CD8-positive, alpha-beta memory T cell (primary cell): ENCODE results near the gene MACROD2. TPM values are rescaled to one million over a fixed set of nuclear protein-coding genes. Genes with fewer than 3 reads are reported as not detected.

ENCODE experiments used
- CTCF ChIA-PET: fragments of 350-600 bp; sonication (Branson Sonifier 250); formaldehyde crosslinking; loops from one replicate; lab custom pipeline; 2021; ENCODE audit warnings: antibody characterized with exemption; lab: Charles Lee
- POLR2A ChIA-PET: fragments of 350-600 bp; sonication (Branson Sonifier 250); formaldehyde crosslinking; loops from one replicate; lab custom pipeline; 2021; ENCODE audit warnings: antibody characterized with exemption; lab: Charles Lee
- DNase-seq, 5 donors: peaks; one replicate each; pipeline versions ENCODE4 v3.0.0 to v3.0.0-alpha.2; 2020 to 2022; ENCODE audit warnings: mixed read lengths in 1 of 5
- H3K27ac ChIP-seq: one replicate; pipeline ENCODE4 v1.7.0; 2013; ENCODE audit warnings: low read depth, mild to moderate bottlenecking, low read length, moderate library complexity
- H3K27me3 ChIP-seq: 2 replicates; pipeline ENCODE4 v1.7.0; 2013; ENCODE audit warnings: low read length, mild to moderate bottlenecking; ENCODE audit not compliant: insufficient read depth, poor library complexity, severe bottlenecking
- H3K36me3 ChIP-seq: 2 replicates; pipeline ENCODE4 v1.7.0; 2013; ENCODE audit warnings: mild to moderate bottlenecking, low read length, moderate library complexity; ENCODE audit not compliant: insufficient read depth
- H3K4me1 ChIP-seq: 2 replicates; pipeline ENCODE4 v1.7.0; 2013; ENCODE audit warnings: mild to moderate bottlenecking, low read length, moderate library complexity; ENCODE audit not compliant: insufficient read depth
- H3K4me3 ChIP-seq: 2 replicates; pipeline ENCODE4 v1.7.0; 2013; ENCODE audit warnings: mild to moderate bottlenecking, low read length
- H3K9me3 ChIP-seq: 2 replicates; pipeline ENCODE4 v1.7.0; 2013; ENCODE audit warnings: mild to moderate bottlenecking, low read length
- H3K27ac Mint-ChIP-seq, 8 donors: one replicate each; pipeline ENCODE4 v1.8.0; 2020 to 2021; ENCODE audit warnings: mixed read lengths in 8 of 8, mild to moderate bottlenecking in 6 of 8, inconsistent platforms in 3 of 8, moderate library complexity in 3 of 8
- H3K27me3 Mint-ChIP-seq, 2 donors: one replicate each; pipeline ENCODE4 v1.8.0; 2020 to 2021; ENCODE audit warnings: mixed read lengths in 2 of 2, mild to moderate bottlenecking in 1 of 2, moderate library complexity in 1 of 2
- H3K36me3 Mint-ChIP-seq, 3 donors: one replicate each; pipeline ENCODE4 v1.8.0; 2020 to 2021; ENCODE audit warnings: mixed read lengths in 3 of 3, inconsistent platforms in 1 of 3, mild to moderate bottlenecking in 1 of 3
- H3K4me1 Mint-ChIP-seq, 3 donors: one replicate each; pipeline ENCODE4 v1.8.0; 2020 to 2021; ENCODE audit warnings: mixed read lengths in 3 of 3, inconsistent platforms in 1 of 3, mild to moderate bottlenecking in 1 of 3
- H3K4me3 Mint-ChIP-seq, 7 donors: one replicate each; pipeline ENCODE4 v1.8.0; 2020 to 2021; ENCODE audit warnings: mixed read lengths in 7 of 7, mild to moderate bottlenecking in 6 of 7, moderate library complexity in 4 of 7, inconsistent platforms in 2 of 7
- H3K9me3 Mint-ChIP-seq, 5 donors: one replicate each; pipeline ENCODE4 v1.8.0; 2020 to 2022; ENCODE audit warnings: mixed read lengths in 5 of 5, mild to moderate bottlenecking in 3 of 5, moderate library complexity in 2 of 5, inconsistent platforms in 1 of 5
- polyA plus RNA-seq: library from polyadenylated mRNA; unstranded; fragments of 300-500 nt; fragmentation: Illumina TruSeq; gene quantifications from one replicate; pipeline ENCODE4 v1.2.3, GENCODE V29; 2021
- total RNA-seq, 2 experiments: library from RNA; stranded (reverse); gene quantifications; one replicate each; pipeline ENCODE4 v1.2.3, GENCODE V29; 2021

MACROD2 gene
- total and polyA plus RNA-seq, 3 experiments from 2014 or later, result not detected

GRCh38 chr20:15658295-15658694 is 1663.0 kb downstream of the MACROD2 start:
- DNase-seq, result no peak
- Histone ChIP-seq H3K4me3 (no peak overlapping the region), H3K27ac (no peak overlapping the region), H3K9me3 (no peaks in the 10 kb centered on the region), H3K36me3 (no peaks in the 10 kb centered on the region), H3K4me1 (no peaks in the 10 kb centered on the region), H3K27me3 (no peaks in the 10 kb centered on the region)
- Mint-ChIP-seq H3K36me3 (peaks cover 0 to 3% (median 0%) of the 10 kb centered on the region in 3 donors), H3K4me1 (no peaks in the 10 kb centered on the region), H3K27me3 (no peaks in the 10 kb centered on the region), H3K4me3 (no peak overlapping the region), H3K27ac (no peak overlapping the region), H3K9me3 (peaks cover 0 to 7% (median 5%) of the 10 kb centered on the region in 5 donors)
- CTCF ChIA-PET, result no interaction called here
- POLR2A ChIA-PET, result no interaction called here

- Histone ChIP-seq H3K27me3 (no peaks in the 10 kb centered on the region), H3K4me3 (no peak overlapping the region), H3K4me1 (no peaks in the 10 kb centered on the region), H3K9me3 (no peaks in the 10 kb centered on the region), H3K27ac (no peak overlapping the region), H3K36me3 (no peaks in the 10 kb centered on the region)
- H3K27me3 Mint-ChIP-seq, result no peaks in the 10 kb centered on the region
- H3K4me1 Mint-ChIP-seq, result no peaks in the 10 kb centered on the region
- DNase-seq, result no peak
- H3K4me3 Mint-ChIP-seq, result no peak overlapping the region
- CTCF ChIA-PET, result no interaction called here
- POLR2A ChIA-PET, result no interaction called here
- no peak overlapping the region for H3K27ac Mint-ChIP-seq
- peaks cover 3 to 19% (median 8%) of the 10 kb centered on the region in 5 donors for H3K9me3 Mint-ChIP-seq
- no peaks in the 10 kb centered on the region for H3K36me3 Mint-ChIP-seq
These were observed 1677.9 kb downstream of the MACROD2 start for GRCh38 chr20:15673206-15673605.

DNA sequence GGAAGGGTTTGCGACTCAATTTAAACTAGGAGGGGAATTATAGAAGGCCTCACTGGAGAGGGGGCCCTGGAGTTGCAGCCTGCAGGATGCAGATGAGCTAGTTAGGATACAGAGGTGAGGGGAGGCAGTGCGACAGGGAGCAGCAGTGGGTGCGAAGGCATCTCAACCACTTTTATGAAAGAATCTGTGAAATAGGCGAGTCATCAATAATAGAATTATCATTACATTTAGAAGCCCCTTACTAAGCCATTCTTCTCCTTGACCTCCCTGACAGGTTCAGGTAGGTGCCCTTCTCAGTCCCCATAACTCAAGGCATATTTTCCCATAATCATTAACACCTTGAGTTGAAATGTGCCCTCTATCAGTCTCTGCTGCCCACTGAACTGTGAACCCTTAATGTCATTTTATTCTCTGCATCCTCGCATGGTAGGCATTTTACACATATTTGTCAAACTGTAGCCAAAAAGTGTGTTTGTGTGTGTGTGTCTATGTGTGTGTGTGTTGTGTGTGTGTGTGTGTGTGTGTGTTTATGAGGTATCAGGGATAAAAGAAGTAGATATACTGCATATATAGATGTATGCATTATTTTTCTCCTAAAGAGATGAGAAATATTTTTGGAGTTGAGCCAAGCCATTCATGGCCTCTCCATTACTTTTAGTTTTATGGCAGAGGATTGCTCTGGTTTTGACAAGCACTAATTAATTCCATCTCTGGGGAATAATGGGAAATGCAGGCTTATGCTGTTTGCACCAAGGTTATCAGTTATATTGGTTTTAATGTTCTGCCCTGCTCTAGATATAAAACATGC is 1679.1 kb downstream of the MACROD2 start:
- Mint-ChIP-seq H3K4me3 (no peak overlapping the region), H3K36me3 (no peaks in the 10 kb centered on the region), H3K4me1 (no peaks in the 10 kb centered on the region), H3K27me3 (no peaks in the 10 kb centered on the region), H3K9me3 (peaks cover 3 to 19% (median 5%) of the 10 kb centered on the region in 5 donors), H3K27ac (no peak overlapping the region)
- no peak overlapping the region for H3K27ac ChIP-seq
- no peaks in the 10 kb centered on the region for H3K27me3 ChIP-seq
- CTCF ChIA-PET, result no interaction called here
- POLR2A ChIA-PET, result no interaction called here
- H3K4me1 ChIP-seq, result no peaks in the 10 kb centered on the region
- no peaks in the 10 kb centered on the region for H3K36me3 ChIP-seq
- no peak for DNase-seq
- H3K9me3 ChIP-seq, result no peaks in the 10 kb centered on the region
- H3K4me3 ChIP-seq, result no peak overlapping the region

DNA sequence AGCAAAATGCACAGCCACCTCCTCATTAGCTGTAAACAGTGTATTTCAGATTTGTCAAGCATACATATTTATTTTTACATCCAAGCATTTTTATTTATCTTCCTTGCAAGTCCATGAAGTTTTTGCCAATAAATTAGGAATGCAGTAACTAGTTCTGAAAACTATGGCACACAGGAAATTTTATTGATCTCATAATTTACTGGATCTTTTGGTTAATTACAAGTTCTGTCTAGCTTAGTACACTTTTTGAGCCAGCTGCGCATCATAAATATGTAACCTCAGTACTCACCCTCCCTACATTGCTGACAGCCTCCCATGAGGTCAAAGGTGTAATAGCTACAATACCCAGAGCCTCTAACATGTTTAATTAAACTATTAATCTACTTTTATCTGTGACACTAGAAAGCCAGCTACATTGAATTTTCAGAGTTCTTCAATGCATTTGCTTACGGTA is 1679.8 kb downstream of the MACROD2 start:
- Mint-ChIP-seq H3K9me3 (peaks cover 3 to 19% (median 3%) of the 10 kb centered on the region in 5 donors), H3K27ac (no peak overlapping the region), H3K27me3 (no peaks in the 10 kb centered on the region), H3K4me1 (no peaks in the 10 kb centered on the region), H3K4me3 (no peak overlapping the region), H3K36me3 (no peaks in the 10 kb centered on the region)
- H3K4me3 ChIP-seq, result no peak overlapping the region
- H3K4me1 ChIP-seq, result no peaks in the 10 kb centered on the region
- DNase-seq, result no peak
- no peaks in the 10 kb centered on the region for H3K27me3 ChIP-seq
- ChIA-PET POLR2A (no interaction called here), CTCF (no interaction called here)
- H3K9me3 ChIP-seq, result no peaks in the 10 kb centered on the region
- H3K36me3 ChIP-seq, result no peaks in the 10 kb centered on the region
- H3K27ac ChIP-seq, result no peak overlapping the region

GRCh38 chr20:15675813-15676484 is 1680.6 kb downstream of the MACROD2 start:
- Histone ChIP-seq H3K27me3 (no peaks in the 10 kb centered on the region), H3K4me1 (no peaks in the 10 kb centered on the region), H3K4me3 (no peak overlapping the region), H3K36me3 (no peaks in the 10 kb centered on the region), H3K9me3 (no peaks in the 10 kb centered on the region), H3K27ac (no peak overlapping the region)
- ChIA-PET CTCF (no interaction called here), POLR2A (no interaction called here)
- Mint-ChIP-seq H3K9me3 (peaks cover 3 to 17% (median 10%) of the 10 kb centered on the region in 5 donors), H3K27ac (no peak overlapping the region), H3K4me3 (no peak overlapping the region), H3K27me3 (no peaks in the 10 kb centered on the region), H3K36me3 (no peaks in the 10 kb centered on the region), H3K4me1 (no peaks in the 10 kb centered on the region)
- no peak for DNase-seq

GRCh38 chr20:15676815-15677214 is 1681.5 kb downstream of the MACROD2 start:
- Mint-ChIP-seq H3K4me1 (no peaks in the 10 kb centered on the region), H3K4me3 (no peak overlapping the region), H3K9me3 (peaks cover 3 to 21% (median 11%) of the 10 kb centered on the region in 5 donors), H3K27ac (no peak overlapping the region), H3K27me3 (no peaks in the 10 kb centered on the region), H3K36me3 (no peaks in the 10 kb centered on the region)
- no peak for DNase-seq
- H3K9me3 ChIP-seq, result no peaks in the 10 kb centered on the region
- H3K36me3 ChIP-seq, result no peaks in the 10 kb centered on the region
- ChIA-PET CTCF (no interaction called here), POLR2A (no interaction called here)
- no peaks in the 10 kb centered on the region for H3K27me3 ChIP-seq
- H3K27ac ChIP-seq, result no peak overlapping the region
- H3K4me1 ChIP-seq, result no peaks in the 10 kb centered on the region
- H3K4me3 ChIP-seq, result no peak overlapping the region

- H3K4me1 Mint-ChIP-seq, result no peaks in the 10 kb centered on the region
- Histone ChIP-seq H3K4me1 (no peaks in the 10 kb centered on the region), H3K9me3 (no peaks in the 10 kb centered on the region), H3K4me3 (no peak overlapping the region), H3K27ac (no peak overlapping the region), H3K27me3 (no peaks in the 10 kb centered on the region), H3K36me3 (no peaks in the 10 kb centered on the region)
- no peak for DNase-seq
- no peaks in the 10 kb centered on the region for H3K36me3 Mint-ChIP-seq
- peaks cover 0 to 13% (median 5%) of the 10 kb centered on the region in 5 donors for H3K9me3 Mint-ChIP-seq
- ChIA-PET CTCF (no interaction called here), POLR2A (no interaction called here)
- no peak overlapping the region for H3K27ac Mint-ChIP-seq
- no peaks in the 10 kb centered on the region for H3K27me3 Mint-ChIP-seq
- H3K4me3 Mint-ChIP-seq, result no peak overlapping the region
These were observed 1687.4 kb downstream of the MACROD2 start for GRCh38 chr20:15682690-15683089.

DNA sequence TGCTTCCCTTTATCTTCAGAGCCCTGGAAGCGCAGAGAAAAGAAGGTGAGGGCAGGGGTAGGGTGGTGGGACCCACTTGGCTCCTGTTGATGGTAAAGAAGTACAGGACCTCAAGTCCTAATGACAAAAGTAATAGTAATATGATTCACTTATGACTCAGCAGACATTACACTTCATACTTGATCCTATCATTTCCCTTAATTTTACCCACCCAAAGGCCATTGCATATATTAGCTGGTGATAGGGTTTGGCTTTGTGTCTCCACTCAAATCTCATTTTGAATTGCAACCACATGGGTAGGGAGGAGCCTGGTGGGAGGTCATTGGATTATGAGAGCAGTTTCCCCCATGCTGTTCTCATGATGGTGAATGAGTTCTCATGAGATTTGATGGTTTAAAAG is 1697.3 kb downstream of the MACROD2 start:
- no peak for DNase-seq
- Mint-ChIP-seq H3K27me3 (no peaks in the 10 kb centered on the region), H3K4me3 (no peak overlapping the region), H3K9me3 (peaks cover 0 to 27% (median 15%) of the 10 kb centered on the region in 5 donors), H3K27ac (no peak overlapping the region), H3K36me3 (no peaks in the 10 kb centered on the region), H3K4me1 (no peaks in the 10 kb centered on the region)
- H3K27me3 ChIP-seq, result no peaks in the 10 kb centered on the region
- ChIA-PET POLR2A (no interaction called here), CTCF (no interaction called here)
- H3K27ac ChIP-seq, result no peak overlapping the region
- no peaks in the 10 kb centered on the region for H3K9me3 ChIP-seq
- H3K4me3 ChIP-seq, result no peak overlapping the region
- no peaks in the 10 kb centered on the region for H3K4me1 ChIP-seq
- no peaks in the 10 kb centered on the region for H3K36me3 ChIP-seq
